ENCODE results near the gene DNAH1. TPM values are rescaled to one million over a fixed set of nuclear protein-coding genes. Genes with fewer than 3 reads are reported as not detected.

The DNAH1 gene
- total and polyA plus RNA-seq, 2 of the 4 experiments (the other 2 are of a cell fraction) = 2.0 to 4.0 TPM

- dilution Hi-C loops (cut with HindIII; ENCODE audit: low sequenced_read_pairs, unreplicated experiment) = no loop called here
- Histone ChIP-seq H2BK120ac (ENCODE audit: low read depth, low read length) (no peak overlapping the region), H2BK20ac (ENCODE audit: low read depth, low read length) (no peak overlapping the region), H3K4me2 (ENCODE audit: low read depth, low read length) (no peak overlapping the region), H2AK9ac (replicated peaks; ENCODE audit: low read depth, low read length, poor library complexity) (no peak overlapping the region), H2BK5ac (ENCODE audit: low read depth, low read length, poor library complexity, severe bottlenecking) (no peak overlapping the region), H3K4me1 (ENCODE audit: control insufficient read depth, insufficient read depth, low read length) (no peaks in the 10 kb centered on the region), H4K8ac (ENCODE audit: low read depth in 2 of 2, low read length in 2 of 2) (no peak overlapping the region), H3K14ac (replicated peaks; ENCODE audit: low read depth, low read length) (no peak overlapping the region), H3K23ac (ENCODE audit: low read depth, low read length) (no peak overlapping the region), H3K56ac (ENCODE audit: extremely low read depth, insufficient read depth, low read length) (no peak overlapping the region), H2BK15ac (ENCODE audit: low read depth, low read length) (no peak overlapping the region), H3K4me3 (ENCODE audit: insufficient read depth, low read depth, low read length) (no peak overlapping the region), H3K27ac (ENCODE audit: insufficient read depth, low read length) (no peak overlapping the region), H3K27me3 (ENCODE audit: control insufficient read depth, insufficient read depth, low read length) (peaks cover 3% of the 10 kb centered on the region), H3K9me3 (ENCODE audit: control insufficient read depth, insufficient read depth, low read length) (no peaks in the 10 kb centered on the region), H3K9me1 (ENCODE audit: insufficient read depth, low read length) (no peaks in the 10 kb centered on the region), H4K91ac (ENCODE audit: insufficient read depth, low read depth, low read length) (no peak overlapping the region), H2AFZ (replicated peaks; ENCODE audit: low read length, poor library complexity) (no peak overlapping the region), H3K36me3 (ENCODE audit: control insufficient read depth, insufficient read depth, low read length) (no peaks in the 10 kb centered on the region), H3K79me1 (ENCODE audit: low read depth in 1 of 2, low read length in 2 of 2) (no peaks in the 10 kb centered on the region), H3K18ac (ENCODE audit: low read depth, low read length) (no peak overlapping the region), H3K9ac (ENCODE audit: low read depth, low read length) (no peak overlapping the region), H4K5ac (ENCODE audit: low read depth, low read length) (no peak overlapping the region), H2AK5ac (ENCODE audit: low read depth, low read length) (no peak overlapping the region), H4K20me1 (ENCODE audit: insufficient read depth, low read length) (0 out of 2 replicates have a peak, but pooled peaks cover 4% of the 10 kb centered on the region), H3K4ac (ENCODE audit: low read depth, low read length) (no peak overlapping the region)
- POLR2A ChIA-PET (ENCODE audit: unreplicated experiment) = no interaction called here
- no peak for DNase-seq
- ATAC-seq (ENCODE audit: low read depth) = no peak
- intact Hi-C loops (cut with micrococcal nuclease) = no loop called here
- TF ChIP-seq MAFK (IDR thresholded peaks at IDR 0.05; ENCODE audit: low read depth, low read length) (no peak), CHD1 (IDR thresholded peaks at IDR 0.05; ENCODE audit: low read depth, low read length) (no peak), CEBPB (IDR thresholded peaks at IDR 0.05; ENCODE audit: low read depth, low read length) (no peak), POLR2A (IDR thresholded peaks at IDR 0.05; ENCODE audit: low read depth, low read length) (no peak), BHLHE40 (IDR thresholded peaks at IDR 0.05; ENCODE audit: low read depth, low read length) (no peak), NFE2L2 (IDR thresholded peaks at IDR 0.05; ENCODE audit: low read depth, low read length) (no peak), CTCF (conservative IDR thresholded peaks at IDR 0.05; ENCODE audit: low read depth, low read length) (no peak), FOS (IDR thresholded peaks at IDR 0.05; ENCODE audit: low read depth, low read length) (no peak), RAD21 (IDR thresholded peaks at IDR 0.05; ENCODE audit: low read length) (no peak), MAZ (IDR thresholded peaks at IDR 0.05; ENCODE audit: borderline replicate concordance, low read depth, low read length) (no peak)
- CTCF ChIA-PET = no interaction called here
- WGBS, 2 experiments (ENCODE audit: extremely low coverage in 2 of 2, insufficient read length in 1 of 2) = 91% methylated on average over 11 of the region's 18 CpGs; no CpG with 5 or more reads in 1 of the 2 experiments
- no TSS peak for BruUV-seq (replicated peaks)
- in situ Hi-C loops (cut with MboI; ENCODE audit: low sequenced_read_pairs) = no loop called here
Measured at GRCh38 chr3:52381623-52382022, 65.5 kb downstream of the DNAH1 start.
